HG03354 (cell line): ENCODE measurements around the gene AQP9.
"Not testable (repeated sequence)": the region's sequence is repeated elsewhere in the genome, so short reads cannot be mapped to it uniquely, and the experiment has no call there.

Experiments
- ATAC-seq: cut with Tn5 transposase; IDR thresholded peaks from one replicate; pipeline ENCODE4 v1.9.1; 2021; ENCODE audit warnings: mild to moderate bottlenecking; ENCODE audit not compliant: unreplicated experiment, poor library complexity, severe bottlenecking

Gene AQP9

GRCh38 chr15:58174709-58175108 lies 36.5 kb downstream of the AQP9 start:
- no peak for ATAC-seq

- ATAC-seq = no peak
Measured at GRCh38 chr15:58175955-58176354, 37.8 kb downstream of the AQP9 start.

GRCh38 chr15:58178668-58179067 lies 40.5 kb downstream of the AQP9 start:
- ATAC-seq = no peak

GRCh38 chr15:58179206-58179605 lies 41.0 kb downstream of the AQP9 start:
- ATAC-seq = no peak

- no peak for ATAC-seq
Measured at GRCh38 chr15:58179741-58180381, 41.7 kb downstream of the AQP9 start.

GRCh38 chr15:58182460-58183163 lies 44.4 kb downstream of the AQP9 start:
- peak; percentile 65 for ATAC-seq

GRCh38 chr15:58185439-58185838 lies 47.3 kb downstream of the AQP9 start:
- no peak for ATAC-seq

- ATAC-seq = no peak
Measured at GRCh38 chr15:58189148-58189811, 51.1 kb downstream of the AQP9 start.

- ATAC-seq = no peak
Measured at GRCh38 chr15:58190419-58190818, 52.2 kb downstream of the AQP9 start.

- not testable (repeated sequence) for ATAC-seq
Measured at GRCh38 chr15:58193636-58194035, 55.5 kb downstream of the AQP9 start.

- no peak for ATAC-seq
Measured at GRCh38 chr15:58200739-58201138, 62.6 kb downstream of the AQP9 start.

- no peak for ATAC-seq
Measured at GRCh38 chr15:58201516-58201915, 63.3 kb downstream of the AQP9 start.

- ATAC-seq = no peak
Measured at GRCh38 chr15:58203537-58203936, 65.4 kb downstream of the AQP9 start.

- no peak for ATAC-seq
Measured at GRCh38 chr15:58206151-58206550, 68.0 kb downstream of the AQP9 start.

- not testable (repeated sequence) for ATAC-seq
Measured at GRCh38 chr15:58208217-58208616, 70.0 kb downstream of the AQP9 start.

GRCh38 chr15:58209007-58209481 lies 70.9 kb downstream of the AQP9 start:
- not testable (repeated sequence) for ATAC-seq

GRCh38 chr15:58210031-58210430 lies 71.8 kb downstream of the AQP9 start:
- not testable (repeated sequence) for ATAC-seq

- ATAC-seq = no peak
Measured at GRCh38 chr15:58212909-58213526, 74.8 kb downstream of the AQP9 start.

GRCh38 chr15:58213587-58214338 lies 75.6 kb downstream of the AQP9 start:
- no peak for ATAC-seq
